Fibroblast of skin of scalp (primary cell): Measurements from ENCODE around the gene EPS15.
A peak's percentile ranks its signal among the peaks of the same experiment; 100 is the strongest.

Source experiments
- DNase-seq: peaks from one replicate; pipeline ENCODE4 v3.0.0-alpha.2; 2013

EPS15 gene

DNA sequence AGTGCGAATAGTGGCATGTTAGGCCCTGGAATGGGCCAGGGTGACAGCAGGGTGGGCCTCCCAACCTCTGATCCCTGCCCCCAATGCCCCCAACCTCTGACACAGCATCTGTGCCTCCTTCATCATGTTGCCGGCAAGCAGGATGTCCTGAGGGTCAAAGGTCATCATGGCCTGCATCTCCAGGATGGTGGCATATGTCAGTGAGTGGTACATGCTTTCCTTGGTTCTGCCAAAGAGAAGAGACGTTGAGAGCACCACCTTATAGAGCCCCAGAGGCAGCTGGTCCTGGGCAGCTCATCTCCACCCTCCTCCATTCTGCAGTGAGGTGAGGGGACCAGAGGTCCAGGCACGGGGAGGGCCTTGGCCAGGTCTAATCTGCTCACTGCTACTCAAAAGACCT, 206.3 kb downstream of the EPS15 start:
- DNase-seq: no peak

DNA sequence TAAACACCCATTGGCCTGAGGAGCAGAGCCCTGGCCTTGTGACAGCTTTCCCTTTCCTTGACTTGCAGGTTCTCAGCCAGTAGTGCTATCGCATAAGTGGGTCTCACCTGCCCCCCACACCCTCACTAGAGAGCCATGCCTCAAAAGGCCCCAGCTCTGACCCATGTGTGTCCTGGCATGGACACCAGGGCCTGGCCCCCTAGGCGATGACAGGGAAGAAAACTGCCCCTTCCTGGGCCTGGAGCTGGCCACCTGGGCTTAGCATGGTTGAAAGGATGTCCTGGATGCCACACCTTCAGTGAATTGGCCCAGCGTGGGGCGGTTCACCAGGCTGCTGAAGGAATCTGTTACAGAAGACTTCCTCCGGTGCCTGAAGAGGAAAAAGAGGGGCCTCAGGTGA, 207.2 kb downstream of the EPS15 start:
- no peak for DNase-seq

DNA sequence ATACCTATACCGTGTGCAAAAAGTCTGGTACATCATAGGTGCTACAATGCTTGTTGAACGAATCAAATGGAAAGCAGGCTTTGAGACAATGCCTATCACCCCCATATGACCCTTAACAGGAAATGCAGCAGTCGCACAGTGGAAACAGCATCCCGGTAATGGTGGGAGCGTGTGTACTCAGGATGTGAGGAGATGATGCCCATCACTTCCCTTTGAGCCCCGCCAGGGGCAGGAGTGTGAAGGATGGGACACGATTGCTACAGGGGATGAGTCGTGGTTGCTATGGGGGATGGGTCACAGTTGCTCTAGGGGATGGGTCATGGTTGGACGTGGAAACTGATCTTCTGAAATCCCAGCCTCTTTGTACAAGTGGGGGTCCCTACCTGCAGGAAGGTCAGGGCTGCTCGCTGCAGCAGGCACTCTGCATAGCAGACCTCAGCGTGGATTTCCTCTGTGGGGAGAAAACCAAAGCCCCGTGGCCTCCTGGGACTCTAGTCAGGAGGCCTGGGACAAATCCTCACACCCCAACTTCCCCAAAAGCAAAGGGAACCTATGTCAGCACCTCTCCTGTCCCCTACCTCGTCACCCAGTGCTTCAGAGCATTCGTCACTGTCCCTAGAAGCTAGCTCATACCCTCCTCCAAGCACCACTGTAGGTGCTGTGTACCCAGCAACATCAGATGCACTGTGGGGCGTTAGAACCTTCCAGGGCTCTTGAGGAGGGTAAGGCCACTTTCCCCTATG, 208.0 kb downstream of the EPS15 start:
- peak; percentile 29 for DNase-seq

DNA sequence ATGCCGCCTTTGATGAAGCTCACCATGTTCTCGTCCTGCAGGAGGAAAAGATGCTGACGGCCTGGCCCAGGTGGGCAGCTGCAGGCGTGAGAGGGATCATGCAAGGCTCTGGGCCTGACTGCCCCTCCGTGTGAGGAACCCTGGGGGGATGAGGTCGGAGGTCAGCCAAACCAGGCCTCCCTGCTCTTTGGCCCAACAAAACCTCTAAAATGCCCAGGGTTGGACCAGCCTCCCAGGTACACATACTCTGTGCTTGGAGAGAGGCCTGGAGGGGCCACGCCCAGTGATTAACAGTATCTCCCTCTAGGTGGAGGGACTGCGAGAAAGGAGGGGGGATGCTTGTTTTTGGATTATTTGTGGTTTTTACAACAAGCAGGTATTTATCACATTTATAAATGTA, 209.8 kb downstream of the EPS15 start:
- DNase-seq: no peak

DNA sequence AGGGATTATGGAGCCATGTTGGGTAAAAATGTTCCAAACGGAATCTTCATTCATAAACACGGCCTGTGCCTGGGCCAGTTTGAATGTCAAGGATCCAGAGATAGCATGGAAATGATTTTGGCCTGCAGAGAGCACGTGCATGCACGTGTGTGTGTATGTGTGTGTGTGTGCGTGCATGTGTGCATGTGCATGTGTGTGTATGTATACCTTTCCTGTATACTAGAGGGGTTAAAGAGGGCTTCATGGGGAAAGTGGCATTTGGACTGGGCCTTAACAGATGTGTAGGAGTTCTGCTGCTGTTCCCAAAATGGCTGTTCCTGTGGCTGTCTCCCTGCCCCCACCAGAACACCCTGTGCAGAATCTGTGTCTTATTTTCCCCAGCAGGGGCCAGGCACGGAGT, 210.4 kb downstream of the EPS15 start:
- DNase-seq: no peak

DNA sequence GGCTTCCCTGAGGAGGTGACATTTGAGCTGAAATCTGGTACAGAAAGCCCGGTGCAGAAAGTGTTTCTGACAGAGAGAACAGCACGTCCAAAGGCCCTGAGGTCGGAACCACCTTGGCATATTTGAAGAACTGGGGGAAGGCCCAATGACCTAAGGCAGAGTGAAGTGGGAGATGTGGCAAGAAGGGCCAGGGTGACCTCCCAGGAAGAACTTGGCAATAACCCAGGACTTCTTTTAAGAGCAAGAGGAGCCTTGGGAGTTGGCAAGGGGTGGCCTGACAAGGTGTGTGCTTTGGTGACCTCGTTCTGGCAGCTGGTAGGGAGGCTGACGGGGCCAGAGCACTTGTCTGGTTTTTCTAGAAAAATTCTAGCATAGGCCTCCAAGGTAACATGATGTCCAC, 212.1 kb downstream of the EPS15 start:
- DNase-seq: no peak

DNA sequence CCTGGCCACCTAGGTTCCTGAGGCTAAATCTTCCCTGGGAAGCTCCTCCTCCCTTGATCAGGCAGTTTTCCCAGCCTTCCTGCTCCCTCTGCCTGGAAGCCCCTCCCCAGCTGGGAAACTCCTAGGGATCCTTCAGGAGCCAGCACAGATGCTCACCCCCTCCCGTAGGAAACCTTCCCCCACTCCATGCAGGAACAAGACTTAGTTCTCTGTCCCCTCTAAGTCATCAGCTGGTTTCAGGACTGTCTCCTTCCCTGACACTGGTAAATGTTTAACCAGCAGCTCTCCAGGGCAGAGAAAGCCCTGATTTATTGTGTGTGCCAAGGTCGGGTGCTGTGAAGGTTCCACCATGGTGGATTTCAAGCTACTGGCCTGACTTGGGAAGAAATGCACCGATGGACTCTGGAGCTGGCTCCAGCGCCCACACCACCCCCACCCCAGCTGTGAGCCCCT, 213.7 kb downstream of the EPS15 start:
- no peak for DNase-seq

DNA sequence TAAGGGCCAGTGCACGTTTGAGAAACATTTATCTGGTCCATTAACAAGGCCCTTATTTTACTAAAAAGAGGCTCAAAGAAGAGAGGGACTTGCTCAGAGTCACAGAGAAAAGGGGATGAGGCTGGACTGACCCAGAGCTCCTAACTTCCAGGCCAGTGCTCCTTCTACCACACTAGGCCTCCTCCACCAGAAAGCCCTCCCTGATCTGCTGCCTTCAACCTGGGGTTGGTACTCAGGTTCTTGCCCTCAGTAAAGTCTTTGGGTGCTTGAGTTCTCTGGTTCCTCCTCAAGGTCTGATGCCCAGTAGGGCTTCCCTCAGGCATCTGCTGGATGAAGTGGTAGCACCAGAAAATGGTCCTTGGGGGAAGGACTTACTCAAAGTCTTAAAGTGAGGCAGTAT, 214.7 kb downstream of the EPS15 start:
- DNase-seq: no peak
